Fibroblast of skin of right biceps (primary cell): ENCODE measurements around the gene ALG10B.
"Not testable (repeated sequence)": the region's sequence is repeated elsewhere in the genome, so short reads cannot be mapped to it uniquely, and the experiment has no call there.

Source experiments
- DNase-seq: peaks from one replicate; pipeline ENCODE4 v3.0.0-alpha.2; 2013

The ALG10B gene, protein sequence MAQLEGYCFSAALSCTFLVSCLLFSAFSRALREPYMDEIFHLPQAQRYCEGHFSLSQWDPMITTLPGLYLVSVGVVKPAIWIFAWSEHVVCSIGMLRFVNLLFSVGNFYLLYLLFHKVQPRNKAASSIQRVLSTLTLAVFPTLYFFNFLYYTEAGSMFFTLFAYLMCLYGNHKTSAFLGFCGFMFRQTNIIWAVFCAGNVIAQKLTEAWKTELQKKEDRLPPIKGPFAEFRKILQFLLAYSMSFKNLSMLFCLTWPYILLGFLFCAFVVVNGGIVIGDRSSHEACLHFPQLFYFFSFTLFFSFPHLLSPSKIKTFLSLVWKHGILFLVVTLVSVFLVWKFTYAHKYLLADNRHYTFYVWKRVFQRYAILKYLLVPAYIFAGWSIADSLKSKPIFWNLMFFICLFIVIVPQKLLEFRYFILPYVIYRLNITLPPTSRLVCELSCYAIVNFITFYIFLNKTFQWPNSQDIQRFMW

DNA sequence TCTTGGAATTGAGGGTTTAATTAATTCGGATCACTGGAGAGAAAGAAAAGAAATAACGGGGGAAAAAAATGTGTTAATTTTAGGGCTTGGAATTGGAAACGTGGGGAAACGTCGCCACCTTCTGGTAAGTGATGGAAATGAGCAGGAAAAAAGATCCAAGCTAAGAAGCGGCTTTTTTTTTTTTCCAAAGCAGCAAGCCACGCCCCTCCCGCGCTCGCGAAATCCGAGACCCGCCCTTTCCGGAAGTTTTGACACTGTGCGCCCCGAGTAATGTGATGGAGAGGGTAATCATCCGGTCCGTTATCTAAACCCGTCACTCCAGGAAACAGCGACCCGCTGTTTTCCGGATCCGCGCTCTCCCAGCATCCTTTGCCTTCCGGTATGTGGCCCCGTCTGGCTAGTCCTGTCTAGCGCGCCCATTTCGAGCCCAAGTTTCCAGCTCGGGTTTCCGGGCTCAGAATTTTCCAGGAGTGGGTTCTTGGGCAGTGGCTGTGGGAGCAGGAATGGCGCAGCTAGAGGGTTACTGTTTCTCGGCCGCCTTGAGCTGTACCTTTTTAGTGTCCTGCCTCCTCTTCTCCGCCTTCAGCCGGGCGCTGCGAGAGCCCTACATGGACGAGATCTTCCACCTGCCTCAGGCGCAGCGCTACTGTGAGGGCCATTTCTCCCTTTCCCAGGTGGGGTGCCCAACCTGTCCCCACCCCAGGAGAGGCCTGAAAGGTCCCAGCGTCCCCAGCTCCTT, at the start of gene ALG10B:
ALG10B (plus strand) TSS at position 384 of the 739 bp plus-strand sequence; CDS start at position 504, 120 bp downstream.
- DNase-seq = peak; percentile 97

DNA sequence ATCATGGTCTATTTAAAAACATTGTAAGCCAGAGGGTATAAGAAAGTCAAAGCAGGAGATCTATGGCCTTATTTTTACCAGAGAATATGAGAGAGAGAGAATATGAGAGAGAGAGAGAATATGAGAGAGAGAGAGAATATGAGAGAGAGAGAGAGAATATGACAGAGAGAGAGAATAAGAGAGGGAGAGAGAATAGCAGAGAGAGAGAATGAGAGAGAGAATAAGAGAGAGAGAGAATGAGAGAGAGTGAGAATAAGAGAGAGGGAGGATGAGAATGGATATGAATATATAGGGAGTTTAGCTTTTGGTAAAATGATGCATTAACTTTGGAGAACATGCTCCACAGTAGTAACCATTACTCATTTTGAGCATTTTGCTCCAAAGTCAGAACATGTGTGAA, 48.0 kb upstream of the ALG10B start:
- DNase-seq = no peak

GRCh38 chr12:38269897-38270296, 46.7 kb upstream of the ALG10B start:
- DNase-seq = no peak

DNA sequence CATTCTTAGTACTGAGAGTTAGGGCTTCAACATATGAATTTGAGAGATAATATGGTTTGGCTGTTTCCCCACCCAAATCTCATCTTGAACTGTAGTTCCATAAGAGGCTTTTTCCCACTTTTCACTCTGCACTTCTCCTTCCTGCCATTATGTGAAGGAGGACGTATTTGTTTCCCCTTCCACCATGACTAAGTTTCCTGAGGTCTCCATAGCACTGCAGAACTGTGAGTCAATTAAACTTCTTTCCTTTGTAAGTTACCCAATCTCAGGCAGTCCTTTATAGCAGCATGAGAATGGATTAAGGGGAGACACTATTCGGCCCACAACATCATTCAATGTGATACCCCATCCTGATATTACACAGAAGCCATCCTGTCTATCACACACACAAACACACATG, 36.8 kb upstream of the ALG10B start:
- no peak for DNase-seq

DNA sequence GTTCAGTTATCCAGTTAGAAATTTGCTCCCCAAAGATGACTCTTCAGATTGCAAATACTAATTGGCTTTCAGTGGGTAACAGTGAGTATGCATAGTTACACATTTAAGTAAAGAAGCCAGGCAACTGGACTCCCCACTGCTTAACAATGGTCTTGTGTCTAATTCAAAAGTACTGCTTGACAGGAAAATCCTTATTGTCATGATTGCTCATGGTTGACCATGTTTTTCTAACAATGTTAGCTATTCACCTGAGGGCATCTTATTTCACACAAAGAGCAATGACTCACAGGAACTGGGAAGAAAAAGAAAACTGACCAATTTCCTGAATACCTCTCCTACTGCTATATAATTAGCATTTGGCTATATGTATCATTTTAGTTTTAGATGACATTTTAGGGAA, 33.7 kb upstream of the ALG10B start:
- DNase-seq = no peak

DNA sequence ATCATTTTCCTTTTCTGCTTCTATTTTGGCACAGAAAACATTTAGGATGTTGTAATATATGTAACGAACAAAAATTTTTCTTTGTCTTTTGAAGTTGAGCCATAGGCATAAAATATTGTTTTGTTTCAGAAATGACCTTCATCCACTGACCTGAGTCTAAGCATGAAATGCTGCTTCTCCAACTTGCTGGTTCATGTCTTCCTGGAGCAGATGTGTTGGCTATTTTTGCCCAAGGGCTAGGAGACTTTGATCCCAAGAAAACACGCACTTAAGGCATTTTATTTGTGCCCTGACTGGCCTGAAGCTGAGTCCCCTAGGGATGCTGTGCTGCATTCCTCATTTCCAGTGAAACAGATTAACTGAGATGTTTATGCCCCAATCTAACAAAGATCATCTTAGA, 27.2 kb upstream of the ALG10B start:
- no peak for DNase-seq

GRCh38 chr12:38291160-38291559, 25.4 kb upstream of the ALG10B start:
- DNase-seq = no peak

GRCh38 chr12:38302972-38303371, 13.6 kb upstream of the ALG10B start:
- not testable (repeated sequence) for DNase-seq

DNA sequence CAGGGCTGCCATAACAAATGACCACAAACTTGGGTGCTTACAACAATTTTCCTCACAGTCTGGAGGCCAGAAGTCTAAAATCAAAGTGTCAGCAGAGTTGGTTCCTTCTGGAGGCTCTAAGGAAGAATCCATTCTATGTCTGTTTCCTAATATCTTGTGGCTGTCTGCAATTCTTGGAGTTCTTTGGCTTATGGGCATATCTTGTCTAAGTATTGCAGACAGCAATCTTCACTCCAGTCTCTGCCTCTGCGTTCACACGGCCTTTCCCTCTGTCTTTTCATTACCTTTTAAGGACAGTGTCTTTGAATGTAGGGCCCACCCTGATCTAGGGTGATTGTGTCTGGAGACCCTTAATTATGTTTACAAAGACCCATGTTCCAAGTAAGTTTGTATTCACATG, 5.4 kb downstream of the ALG10B start:
- DNase-seq = not testable (repeated sequence)

- DNase-seq = no peak
These were observed 8.3 kb downstream of the ALG10B start for GRCh38 chr12:38324912-38325311.

GRCh38 chr12:38327356-38327755, 10.8 kb downstream of the ALG10B start:
- no peak for DNase-seq

DNA sequence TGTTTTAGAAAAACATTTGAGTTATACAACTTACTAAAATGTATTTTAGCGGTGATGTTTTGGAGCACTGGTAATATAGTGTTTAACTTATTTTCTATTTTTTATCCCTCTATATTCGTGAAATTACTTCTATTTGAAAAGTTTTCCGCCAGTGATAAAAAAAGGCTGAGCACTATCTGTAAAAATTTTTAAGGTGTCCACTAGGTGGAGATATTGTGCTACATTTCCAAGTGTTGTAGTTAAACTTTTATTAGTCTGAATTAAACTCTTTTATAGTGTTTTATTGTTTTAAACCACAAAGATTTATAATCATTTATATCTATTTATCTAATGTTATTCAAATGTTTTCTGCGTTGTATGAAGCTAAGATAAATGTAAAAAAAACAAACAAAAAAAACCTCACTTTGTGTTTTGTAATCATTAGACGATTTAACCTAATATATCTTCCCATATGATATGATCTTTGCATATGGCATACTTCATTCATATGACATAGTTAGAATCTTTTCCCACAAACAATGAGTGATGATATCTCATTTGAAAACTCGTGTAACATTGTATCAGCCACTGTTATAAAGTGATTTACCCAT, 11.8 kb downstream of the ALG10B start:
- peak; percentile 29 for DNase-seq

DNA sequence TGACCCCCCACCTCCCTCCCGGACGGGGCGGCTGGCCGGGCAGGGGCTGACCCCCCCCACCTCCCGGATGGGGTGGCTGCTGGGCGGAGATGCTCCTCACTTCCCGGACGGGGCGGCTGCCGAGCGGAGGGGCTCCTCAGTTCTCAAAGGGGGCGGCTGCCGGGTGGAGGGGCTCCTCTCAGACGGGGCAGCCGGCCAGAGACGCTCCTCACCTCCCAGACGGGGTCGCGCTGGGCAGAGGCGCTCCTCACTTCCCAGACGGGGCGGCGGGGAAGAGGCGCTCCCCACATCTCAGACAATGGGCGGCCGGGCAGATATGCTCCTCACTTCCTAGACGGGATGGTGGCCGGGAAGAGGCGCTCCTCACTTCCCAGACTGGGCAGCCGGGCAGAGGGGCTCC, 13.8 kb downstream of the ALG10B start:
- not testable (repeated sequence) for DNase-seq

DNA sequence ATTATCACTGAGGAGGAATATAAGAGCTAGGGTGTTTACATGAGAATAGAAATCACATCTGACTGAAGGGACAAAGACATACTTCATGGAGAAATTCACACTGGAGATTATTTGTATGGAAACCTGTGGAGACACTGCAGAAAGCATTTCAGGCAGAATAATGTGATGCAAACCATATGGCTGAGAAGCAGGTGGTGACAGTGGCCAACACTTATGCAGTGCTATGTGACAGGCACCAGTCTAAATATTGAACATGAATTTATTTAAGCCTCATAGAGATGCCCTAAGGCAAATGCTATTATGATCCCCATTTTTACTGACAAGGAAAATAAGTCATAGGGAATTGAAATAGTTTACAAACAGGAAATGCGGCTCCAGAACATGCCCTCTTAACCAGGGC, 16.2 kb downstream of the ALG10B start:
- no peak for DNase-seq

DNA sequence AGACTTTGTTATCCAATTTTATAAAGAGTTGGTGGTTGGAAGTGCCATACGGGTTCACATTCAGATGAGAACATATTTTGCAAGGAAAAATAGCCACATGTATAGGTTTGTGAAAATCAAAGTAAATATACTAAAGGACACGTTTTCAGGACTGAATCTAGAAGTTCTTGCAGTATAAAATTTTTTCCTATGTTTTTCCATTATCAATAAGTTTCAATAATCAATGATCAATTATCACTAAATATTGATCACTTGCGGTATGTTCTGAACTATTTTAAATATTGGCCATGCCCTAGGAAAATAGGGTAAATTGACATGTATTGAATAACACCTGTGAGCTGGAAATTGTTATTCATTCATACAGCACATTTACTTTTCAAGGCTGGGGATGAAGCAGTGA, 25.9 kb downstream of the ALG10B start:
- no peak for DNase-seq

DNA sequence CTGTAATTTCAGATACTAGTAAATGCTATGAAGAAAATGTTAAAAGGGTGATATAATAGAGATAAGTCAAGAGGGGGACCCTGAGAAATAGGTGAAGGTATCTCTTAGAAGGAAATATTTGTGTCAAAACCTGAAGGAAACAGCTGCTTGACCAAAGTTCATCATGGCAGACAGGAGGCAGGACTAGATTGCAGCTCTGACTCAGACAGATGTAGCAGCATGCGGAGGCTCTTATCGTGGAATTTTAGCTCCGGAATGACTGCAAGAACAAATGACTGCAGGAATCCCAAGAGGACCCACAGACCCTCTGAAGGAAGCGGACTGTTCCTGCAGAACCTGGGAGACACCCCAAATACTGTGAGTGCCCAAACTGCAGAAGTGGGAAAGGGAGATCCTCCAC, 26.7 kb downstream of the ALG10B start:
- not testable (repeated sequence) for DNase-seq

GRCh38 chr12:38343916-38344315, 27.3 kb downstream of the ALG10B start:
- DNase-seq = not testable (repeated sequence)

- no peak for DNase-seq
These were observed 34.0 kb downstream of the ALG10B start for GRCh38 chr12:38350342-38351174.

GRCh38 chr12:38351175-38351508, 34.6 kb downstream of the ALG10B start:
- not testable (repeated sequence) for DNase-seq

- no peak for DNase-seq
These were observed 50.9 kb downstream of the ALG10B start for GRCh38 chr12:38367506-38367905.

DNA sequence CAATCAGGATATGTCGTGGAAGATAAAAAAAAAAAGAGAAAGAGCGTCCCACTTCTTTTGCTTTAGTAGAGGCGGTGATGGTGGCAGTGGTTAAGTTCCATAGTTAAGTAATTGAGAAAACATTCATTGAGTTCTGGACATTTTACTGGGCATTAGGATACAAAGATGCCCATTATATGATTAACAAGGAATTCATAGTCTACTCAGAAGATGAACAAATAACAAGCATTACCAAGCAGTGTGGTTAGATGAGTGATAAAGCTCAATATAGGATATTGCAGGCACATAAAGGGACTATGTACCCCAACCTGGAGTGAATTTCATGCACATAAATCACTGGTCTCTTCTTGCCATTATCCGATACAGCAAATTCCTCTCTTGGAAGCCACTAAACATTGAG, 53.7 kb downstream of the ALG10B start:
- no peak for DNase-seq

GRCh38 chr12:38373784-38374183, 57.2 kb downstream of the ALG10B start:
- no peak for DNase-seq

- no peak for DNase-seq
These were observed 58.2 kb downstream of the ALG10B start for GRCh38 chr12:38374751-38375150.
